ENCODE results near the gene CD300C.
A peak's percentile ranks its signal among the peaks of the same experiment; 100 is the strongest.

Gene CD300C

DNA sequence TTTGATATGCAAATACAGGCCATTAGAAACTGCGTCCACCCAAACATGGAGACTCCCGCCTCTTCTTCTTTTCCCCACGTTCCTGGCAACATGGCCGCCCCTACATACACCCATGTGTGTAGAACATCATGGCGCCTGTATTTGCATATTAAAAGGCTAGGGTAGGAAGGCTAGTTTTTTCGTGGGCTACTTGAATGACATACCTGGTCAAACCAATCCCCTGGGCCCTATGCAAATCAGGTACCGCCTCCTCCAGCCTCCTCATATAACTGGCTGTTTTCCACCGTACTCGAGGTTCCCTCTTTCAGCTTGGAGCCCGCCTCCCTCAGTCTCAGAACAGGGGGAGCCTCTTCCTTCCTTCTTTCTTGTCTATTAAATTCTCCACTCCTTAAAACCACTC is 13.8 kb downstream of the CD300C start:
- no peaks in the 10 kb centered on the region for H3K4me1 ChIP-seq
- peak overlapping the region; percentile 23 for H3K4me3 ChIP-seq
- no peaks in the 10 kb centered on the region for H3K36me3 ChIP-seq (replicated peaks)
- H3K9me3 ChIP-seq: peaks cover 2% of the 10 kb centered on the region; the same call in 1 of the 2 replicates
- peak; percentile 63 to 74 for DNase-seq (ENCODE audit: low spot score in 2 of 2)
- in situ Hi-C loops (cut with MboI; ENCODE audit: low sequenced_read_pairs): no loop called here
- H3K27me3 ChIP-seq (ENCODE audit: low read depth): no peaks in the 10 kb centered on the region

DNA sequence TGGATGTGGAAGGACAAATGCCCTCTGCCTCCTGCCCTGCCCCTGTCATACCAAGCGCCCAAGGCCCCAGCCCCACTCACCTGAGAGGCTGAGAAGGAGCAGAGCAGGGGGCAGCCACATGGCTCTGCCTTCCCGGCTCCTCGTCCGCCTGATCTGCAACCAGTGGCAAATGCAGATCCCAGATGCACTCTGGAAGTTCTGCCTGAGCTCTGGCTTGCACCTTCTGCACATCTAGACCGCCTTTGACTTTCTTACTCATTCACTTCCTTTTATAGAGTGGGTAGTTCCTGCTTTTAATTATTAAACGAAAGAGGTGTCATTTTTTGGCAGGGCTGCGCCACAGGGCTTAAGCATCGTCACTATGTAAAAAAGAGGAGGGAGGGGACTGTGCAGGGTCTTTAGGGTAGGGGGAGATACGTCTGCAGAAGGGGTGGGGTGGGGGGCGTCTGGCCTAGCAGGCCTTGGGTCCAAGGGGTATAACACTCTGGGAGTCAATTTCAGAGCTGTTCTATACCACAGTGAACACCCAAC is 14.6 kb downstream of the CD300C start, which contains the start of gene CD300LB:
Gene CD300LB, minus strand, starts transcription at position 245 of the 531 bp plus-strand sequence. Its CDS starts 125 bp downstream, at position 120.
- Histone ChIP-seq H3K4me1 (no peaks in the 10 kb centered on the region), H3K27me3 (ENCODE audit: low read depth) (no peaks in the 10 kb centered on the region), H3K9me3 (no peaks in the 10 kb centered on the region), H3K4me3 (peak within 1 kb of the TSS; percentile 23), H3K36me3 (replicated peaks) (no peaks in the 10 kb centered on the region)
- in situ Hi-C loops (cut with MboI; ENCODE audit: low sequenced_read_pairs): no loop called here
- no peak for DNase-seq (ENCODE audit: low spot score in 2 of 2)

DNA sequence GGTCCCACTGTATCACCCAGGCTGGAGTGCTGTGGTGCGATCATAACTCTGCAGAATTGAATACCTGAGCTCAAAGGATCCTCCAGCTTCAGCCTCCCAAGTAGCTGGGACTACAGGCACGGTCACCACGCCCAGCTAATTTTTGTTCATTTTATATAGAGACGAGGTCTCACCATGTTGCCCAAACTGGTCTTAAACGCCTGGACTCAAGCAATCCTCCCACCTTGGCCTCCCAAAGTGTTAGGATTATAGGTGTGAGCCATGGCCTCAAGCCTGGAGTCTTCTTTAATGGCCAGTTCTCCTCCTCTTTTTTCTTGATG is 15.1 kb downstream of the CD300C start:
- no peak for DNase-seq (ENCODE audit: low spot score in 2 of 2)
- H3K36me3 ChIP-seq (replicated peaks): no peaks in the 10 kb centered on the region
- in situ Hi-C loops (cut with MboI; ENCODE audit: low sequenced_read_pairs): no loop called here
- no peaks in the 10 kb centered on the region for H3K4me1 ChIP-seq
- H3K4me3 ChIP-seq: no peak overlapping the region
- H3K27me3 ChIP-seq (ENCODE audit: low read depth): no peaks in the 10 kb centered on the region
- H3K9me3 ChIP-seq: no peaks in the 10 kb centered on the region

DNA sequence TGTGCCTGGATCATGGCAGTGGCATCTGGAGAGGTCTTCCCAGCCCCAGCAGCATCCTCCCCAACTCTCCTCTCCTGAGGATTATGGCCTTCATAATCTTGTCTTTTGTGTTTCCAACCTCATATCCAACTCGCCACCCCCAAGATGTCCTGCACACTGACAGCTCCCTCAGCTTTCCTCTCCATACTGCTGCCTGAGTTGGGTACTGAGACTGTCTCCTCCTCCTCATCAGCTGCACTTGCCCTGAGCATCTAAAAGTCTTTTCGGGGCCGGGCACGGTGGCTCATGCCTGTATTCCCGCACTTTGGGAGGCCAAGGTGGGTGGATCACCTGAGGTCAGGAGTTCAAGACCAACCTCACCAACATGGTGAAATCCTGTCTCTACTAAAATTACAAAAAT is 16.7 kb downstream of the CD300C start:
- Histone ChIP-seq H3K27me3 (ENCODE audit: low read depth) (no peaks in the 10 kb centered on the region), H3K4me1 (no peaks in the 10 kb centered on the region), H3K36me3 (replicated peaks) (no peaks in the 10 kb centered on the region), H3K4me3 (no peak overlapping the region), H3K9me3 (no peaks in the 10 kb centered on the region)
- no peak for DNase-seq (ENCODE audit: low spot score in 2 of 2)
- in situ Hi-C loops (cut with MboI; ENCODE audit: low sequenced_read_pairs): no loop called here

DNA sequence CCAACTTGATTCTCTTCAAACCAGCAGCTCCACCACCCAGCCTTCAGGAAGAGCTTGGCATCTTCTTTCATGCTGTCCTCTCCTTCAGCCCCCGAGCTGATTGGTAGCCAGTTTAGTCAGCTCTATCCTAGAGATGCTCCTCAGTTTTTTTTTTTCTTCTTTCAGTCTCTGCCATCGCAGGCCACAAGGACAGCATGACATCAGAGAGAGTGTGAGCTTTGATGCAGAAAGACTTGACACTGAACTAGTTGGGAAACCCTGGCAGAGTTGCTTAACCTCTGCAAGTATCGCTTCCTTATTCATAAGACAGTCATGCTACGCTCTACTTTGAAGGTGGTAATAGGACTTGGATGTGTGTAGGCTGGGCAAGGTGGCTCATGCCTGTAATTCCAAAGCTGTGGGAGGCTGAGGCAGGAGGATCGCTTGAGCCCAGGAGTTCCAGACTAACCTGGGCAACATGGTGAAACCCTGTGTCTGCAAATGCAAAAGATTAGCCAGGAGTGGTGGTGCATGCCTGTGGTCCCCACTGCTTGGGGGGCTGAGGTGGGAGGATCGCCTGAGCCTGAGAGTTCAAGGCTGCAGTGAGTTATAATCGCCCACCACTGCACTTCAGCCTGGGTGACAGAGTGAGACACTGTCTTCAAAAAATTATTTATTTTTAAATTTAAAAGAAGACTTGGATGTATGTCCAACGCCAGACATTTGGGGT is 17.3 kb downstream of the CD300C start:
- Histone ChIP-seq H3K36me3 (replicated peaks) (no peaks in the 10 kb centered on the region), H3K27me3 (ENCODE audit: low read depth) (no peaks in the 10 kb centered on the region), H3K9me3 (no peaks in the 10 kb centered on the region), H3K4me1 (no peaks in the 10 kb centered on the region), H3K4me3 (no peak overlapping the region)
- DNase-seq (ENCODE audit: low spot score in 2 of 2): no peak
- in situ Hi-C loops (cut with MboI; ENCODE audit: low sequenced_read_pairs): no loop called here

DNA sequence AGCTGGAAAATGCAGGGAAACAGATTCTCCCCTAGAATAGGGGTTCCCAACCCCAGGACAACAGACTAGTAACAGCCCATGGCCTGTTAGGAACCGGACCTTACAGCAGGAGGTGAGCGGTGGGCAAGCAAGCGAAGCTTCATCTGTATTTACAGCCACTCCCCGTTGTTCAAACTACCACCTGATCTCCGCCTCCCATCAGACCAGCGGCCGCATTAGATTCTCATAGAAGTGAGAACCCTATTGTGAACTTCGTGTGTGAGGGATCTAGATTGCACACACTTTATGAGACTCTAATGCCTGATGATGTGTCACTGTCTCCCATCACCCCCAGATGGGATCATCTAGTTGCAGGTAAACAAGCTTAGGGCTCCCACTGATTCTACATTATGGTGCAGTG is 18.2 kb downstream of the CD300C start:
- no peaks in the 10 kb centered on the region for H3K4me1 ChIP-seq
- in situ Hi-C loops (cut with MboI; ENCODE audit: low sequenced_read_pairs): no loop called here
- no peak for DNase-seq (ENCODE audit: low spot score in 2 of 2)

DNA sequence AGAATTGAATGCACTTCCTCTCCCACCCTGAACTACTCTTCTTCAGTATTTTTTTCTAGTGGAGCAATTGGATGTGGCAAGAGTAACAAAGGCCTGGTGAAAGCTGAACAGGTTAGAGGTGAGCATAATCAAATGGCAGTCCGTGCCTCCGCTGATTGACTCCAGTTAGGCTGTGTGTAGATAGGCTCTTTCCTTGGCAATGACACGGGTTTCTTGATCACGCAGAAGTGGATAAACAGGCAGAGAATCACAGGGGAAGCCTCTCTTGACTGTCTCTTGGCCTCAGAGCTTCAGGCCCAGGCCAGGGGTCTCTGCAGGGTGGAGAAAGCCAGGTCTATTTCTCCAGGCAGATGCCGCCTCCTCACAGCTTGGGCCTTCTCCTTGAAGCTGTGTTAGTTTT is 18.8 kb downstream of the CD300C start:
- H3K4me1 ChIP-seq: no peaks in the 10 kb centered on the region
- in situ Hi-C loops (cut with MboI; ENCODE audit: low sequenced_read_pairs): no loop called here
- H3K9me3 ChIP-seq: no peaks in the 10 kb centered on the region
- DNase-seq (ENCODE audit: low spot score in 2 of 2): no peak
- no peaks in the 10 kb centered on the region for H3K36me3 ChIP-seq (replicated peaks)
- no peak overlapping the region for H3K4me3 ChIP-seq
- H3K27me3 ChIP-seq (ENCODE audit: low read depth): no peaks in the 10 kb centered on the region

More for the DNA sequence above, 18.2 kb downstream of the CD300C start:
- Histone ChIP-seq H3K4me3 (no peak overlapping the region), H3K9me3 (no peaks in the 10 kb centered on the region), H3K36me3 (replicated peaks) (no peaks in the 10 kb centered on the region), H3K27me3 (ENCODE audit: low read depth) (no peaks in the 10 kb centered on the region)

DNA sequence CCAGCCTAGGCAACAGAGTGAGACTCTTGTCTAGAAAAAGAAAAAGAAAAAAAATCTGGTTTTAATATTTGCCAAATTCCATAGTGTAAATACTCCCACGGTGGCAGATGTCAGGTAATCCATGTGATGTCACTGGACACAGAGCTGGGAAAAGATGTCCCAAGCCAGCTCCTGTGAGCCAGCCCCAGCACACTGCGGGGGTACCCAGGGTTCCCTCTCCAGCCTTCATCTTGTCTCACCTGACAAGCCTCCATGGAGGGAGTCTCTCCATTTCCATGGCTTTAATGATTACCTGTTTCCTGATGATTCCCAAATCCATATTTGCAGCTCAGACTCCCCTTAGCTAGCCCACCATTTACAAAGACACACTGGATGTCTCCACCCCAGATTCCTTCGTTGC is 19.2 kb downstream of the CD300C start:
- Histone ChIP-seq H3K9me3 (no peaks in the 10 kb centered on the region), H3K4me3 (no peak overlapping the region), H3K36me3 (replicated peaks) (no peaks in the 10 kb centered on the region), H3K27me3 (ENCODE audit: low read depth) (no peaks in the 10 kb centered on the region), H3K4me1 (no peaks in the 10 kb centered on the region)
- in situ Hi-C loops (cut with MboI; ENCODE audit: low sequenced_read_pairs): no loop called here
- DNase-seq (ENCODE audit: low spot score in 2 of 2): no peak

DNA sequence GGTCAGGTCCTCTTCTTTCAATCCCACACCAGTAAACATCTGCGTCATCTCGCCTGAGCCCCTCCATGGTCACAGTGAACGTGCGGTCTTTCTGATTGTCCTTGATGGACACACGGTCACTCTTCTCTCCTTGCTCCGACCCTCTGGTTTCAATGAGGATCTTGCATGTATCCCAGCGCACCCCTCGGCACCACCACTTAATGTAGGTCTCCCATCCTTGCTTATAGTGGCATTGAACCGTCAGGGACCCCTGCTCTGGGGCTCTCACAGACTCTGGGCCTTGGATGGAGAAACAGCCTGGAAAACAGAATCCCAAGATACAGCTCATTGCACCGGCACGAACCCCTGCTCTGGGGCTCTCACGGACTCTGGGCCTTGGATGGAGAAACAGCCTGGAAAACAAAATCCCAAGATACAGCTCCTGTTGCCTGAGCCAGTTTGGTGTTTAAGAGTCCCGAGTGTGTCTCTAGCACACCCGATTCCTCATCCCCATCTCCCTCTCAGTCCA is 20.1 kb downstream of the CD300C start:
- Histone ChIP-seq H3K4me1 (no peaks in the 10 kb centered on the region), H3K9me3 (no peaks in the 10 kb centered on the region), H3K4me3 (no peak overlapping the region), H3K27me3 (ENCODE audit: low read depth) (no peaks in the 10 kb centered on the region), H3K36me3 (replicated peaks) (no peaks in the 10 kb centered on the region)
- in situ Hi-C loops (cut with MboI; ENCODE audit: low sequenced_read_pairs): no loop called here
- no peak for DNase-seq (ENCODE audit: low spot score in 2 of 2)

DNA sequence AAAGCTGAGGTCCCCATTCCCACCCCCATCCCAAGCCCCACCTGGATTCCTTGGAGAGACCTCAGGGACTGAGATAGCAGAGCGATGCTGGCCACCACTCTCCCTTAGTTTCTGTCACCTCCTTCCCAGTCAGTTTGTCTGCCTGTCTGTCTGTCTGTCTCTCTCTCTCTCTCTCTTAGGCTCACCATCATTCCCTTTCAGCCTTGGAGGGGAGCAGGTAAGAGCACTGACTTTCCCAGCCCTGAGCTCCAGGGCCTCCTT is 20.5 kb downstream of the CD300C start:
- in situ Hi-C loops (cut with MboI; ENCODE audit: low sequenced_read_pairs): no loop called here
- H3K4me3 ChIP-seq: no peak overlapping the region
- H3K27me3 ChIP-seq (ENCODE audit: low read depth): no peaks in the 10 kb centered on the region
- no peaks in the 10 kb centered on the region for H3K4me1 ChIP-seq
- H3K9me3 ChIP-seq: no peaks in the 10 kb centered on the region
- no peaks in the 10 kb centered on the region for H3K36me3 ChIP-seq (replicated peaks)
- DNase-seq (ENCODE audit: low spot score in 2 of 2): no peak

DNA sequence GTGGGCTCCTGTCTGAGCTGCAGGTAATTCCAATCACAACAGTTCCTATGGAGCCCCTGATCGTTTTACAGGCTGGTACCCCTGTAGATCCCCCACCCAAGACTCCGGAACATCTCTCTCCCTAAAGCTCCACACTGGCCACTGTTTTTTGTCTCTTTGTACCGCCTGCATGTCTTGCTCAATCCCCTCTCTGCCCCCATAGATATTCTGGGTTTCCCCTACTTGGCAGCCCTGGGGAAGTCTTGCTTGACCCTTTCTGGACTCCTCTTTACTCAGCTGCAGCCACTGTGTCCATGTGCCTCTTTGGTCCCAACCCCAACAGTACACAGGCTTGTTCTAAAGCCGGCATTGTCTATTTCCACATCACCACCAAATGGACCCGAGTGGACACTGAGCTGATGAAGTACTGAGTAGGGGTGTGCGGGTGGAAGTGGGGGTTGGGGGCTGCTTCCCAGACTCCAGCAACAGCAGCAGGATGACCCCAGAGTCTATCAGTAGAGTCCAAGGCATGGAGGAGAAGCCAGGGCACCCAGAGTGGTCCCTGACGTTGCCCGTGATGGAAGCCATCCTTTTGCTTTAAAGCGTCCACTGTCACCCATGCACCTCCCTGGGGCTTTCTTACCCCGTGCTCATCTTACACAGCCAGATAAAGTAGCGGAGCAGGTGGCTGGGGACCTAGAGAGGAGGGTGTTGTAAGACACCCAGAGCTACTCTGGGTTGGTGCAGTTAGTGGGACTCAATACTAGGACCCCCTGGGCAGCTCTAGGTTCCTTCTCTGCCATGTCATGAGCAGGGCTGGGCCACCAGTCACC is 21.1 kb downstream of the CD300C start:
- Histone ChIP-seq H3K27me3 (ENCODE audit: low read depth) (no peaks in the 10 kb centered on the region), H3K4me1 (no peaks in the 10 kb centered on the region), H3K36me3 (replicated peaks) (no peaks in the 10 kb centered on the region), H3K4me3 (no peak overlapping the region), H3K9me3 (no peaks in the 10 kb centered on the region)
- DNase-seq (ENCODE audit: low spot score in 2 of 2): no peak
- in situ Hi-C loops (cut with MboI; ENCODE audit: low sequenced_read_pairs): no loop called here

DNA sequence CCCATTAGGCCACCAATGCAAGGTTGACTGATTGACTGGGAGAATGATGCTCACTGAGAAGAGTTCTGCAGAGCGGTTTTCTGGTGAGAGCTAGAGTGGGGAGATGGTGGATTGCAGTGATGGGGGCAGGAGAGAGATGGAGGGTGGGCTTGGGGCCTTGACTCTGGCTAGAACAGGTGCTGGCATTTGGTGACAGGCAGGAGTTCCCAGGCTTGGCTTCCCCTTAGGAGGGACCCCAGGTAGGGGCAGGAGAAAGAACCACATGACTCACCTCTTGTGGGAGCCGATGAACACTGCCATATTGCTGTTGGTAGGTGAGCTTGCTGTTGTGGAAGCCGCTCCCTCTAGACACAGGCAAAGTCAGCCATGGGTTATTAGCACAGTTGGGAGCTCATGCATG is 22.6 kb downstream of the CD300C start:
- no peak overlapping the region for H3K4me3 ChIP-seq
- H3K4me1 ChIP-seq: no peaks in the 10 kb centered on the region
- DNase-seq (ENCODE audit: low spot score in 2 of 2): no peak
- H3K9me3 ChIP-seq: no peaks in the 10 kb centered on the region
- in situ Hi-C loops (cut with MboI; ENCODE audit: low sequenced_read_pairs): no loop called here
- H3K36me3 ChIP-seq (replicated peaks): no peaks in the 10 kb centered on the region
- H3K27me3 ChIP-seq (ENCODE audit: low read depth): no peaks in the 10 kb centered on the region

DNA sequence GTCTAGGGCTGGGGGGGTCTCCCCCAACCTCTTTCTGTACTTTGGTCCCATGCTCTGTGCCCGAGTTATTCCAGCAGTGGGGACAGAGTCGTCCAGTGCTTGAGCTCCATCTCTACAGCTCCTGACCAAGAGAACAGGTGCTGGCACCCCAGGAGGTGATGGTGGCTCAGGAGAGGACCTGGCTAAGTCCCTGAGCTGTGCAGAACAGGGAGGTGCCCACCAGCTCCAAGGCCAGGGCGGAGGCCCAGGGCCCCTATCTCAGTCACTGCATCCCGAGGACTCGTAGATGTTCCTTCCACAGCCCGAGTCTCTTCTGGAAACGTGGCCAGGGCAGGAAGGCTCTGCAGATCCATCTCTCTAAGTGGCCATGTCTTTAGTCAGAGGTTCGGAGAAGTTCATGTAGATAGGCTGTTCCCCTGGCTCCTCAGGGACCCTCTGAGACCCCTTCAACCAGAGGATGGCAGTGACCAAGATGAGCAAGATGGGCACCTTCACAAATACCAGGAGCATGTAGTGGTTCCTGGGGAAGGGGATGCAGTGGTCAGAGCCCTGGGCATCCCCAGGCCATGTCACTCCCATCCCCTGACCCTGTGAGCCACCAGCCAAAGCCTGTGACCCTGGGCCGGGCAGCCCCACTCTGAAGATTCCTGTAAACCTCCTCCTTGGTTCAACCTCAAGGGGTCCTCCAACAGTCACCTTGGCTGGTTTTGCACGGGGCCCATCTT is 23.4 kb downstream of the CD300C start:
- H3K9me3 ChIP-seq: no peaks in the 10 kb centered on the region
- DNase-seq (ENCODE audit: low spot score in 2 of 2): no peak
- H3K36me3 ChIP-seq (replicated peaks): no peaks in the 10 kb centered on the region
- H3K4me1 ChIP-seq: no peaks in the 10 kb centered on the region
- in situ Hi-C loops (cut with MboI; ENCODE audit: low sequenced_read_pairs): no loop called here
- no peak overlapping the region for H3K4me3 ChIP-seq
- H3K27me3 ChIP-seq (ENCODE audit: low read depth): no peaks in the 10 kb centered on the region

DNA sequence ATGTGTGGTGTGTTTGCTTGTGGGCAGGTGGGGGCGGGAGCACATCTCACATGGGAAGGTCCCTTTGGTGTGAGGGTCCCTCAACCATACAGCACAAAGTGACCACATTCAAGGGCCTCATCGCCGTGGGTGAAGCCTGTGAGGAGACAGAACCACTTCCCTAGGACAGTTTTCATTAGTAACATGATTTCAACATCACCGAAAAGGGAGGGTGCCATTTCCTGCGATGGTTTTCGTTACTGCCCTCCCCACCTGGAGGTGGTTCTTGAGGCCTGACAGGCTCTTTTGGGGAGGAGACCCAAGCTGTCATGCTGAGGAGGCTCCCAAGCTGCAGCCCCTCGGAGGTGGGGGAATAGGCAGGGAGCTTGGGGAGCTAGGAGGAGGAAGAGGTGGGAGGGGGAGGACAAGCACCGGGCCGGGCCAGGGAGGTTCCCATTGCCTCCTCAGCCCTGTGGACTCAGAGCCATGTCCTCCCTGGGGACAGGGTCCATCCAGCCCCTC is 24.2 kb downstream of the CD300C start:
- no peak for DNase-seq (ENCODE audit: low spot score in 2 of 2)
- H3K4me3 ChIP-seq: no peak overlapping the region
- no peaks in the 10 kb centered on the region for H3K4me1 ChIP-seq
- H3K9me3 ChIP-seq: no peaks in the 10 kb centered on the region
- H3K36me3 ChIP-seq (replicated peaks): no peaks in the 10 kb centered on the region
- in situ Hi-C loops (cut with MboI; ENCODE audit: low sequenced_read_pairs): no loop called here
- no peaks in the 10 kb centered on the region for H3K27me3 ChIP-seq (ENCODE audit: low read depth)

All from HAP-1 (cell line).